Psoas muscle (tissue), 8 donors: ENCODE measurements around the gene HHIPL1. TPM values are rescaled to one million over a fixed set of nuclear protein-coding genes. Genes with fewer than 3 reads are reported as not detected.
"Not testable (repeated sequence)": the region's sequence is repeated elsewhere in the genome, so short reads cannot be mapped to it uniquely, and the experiment has no call there.

Experiments
- ATAC-seq, 4 donors: fragments of 200-7000 bp; cut with Tn5 transposase; one replicate each; pipeline ENCODE4 v1.9.1; 2020; ENCODE audit warnings: moderate library complexity in 3 of 4, mild to moderate bottlenecking in 2 of 4
- DNase-seq, 2 donors: peaks; one replicate each; pipeline ENCODE4 v3.0.0-alpha.2; 2020
- H3K27ac ChIP-seq: fragments of 200-600 bp; one replicate; pipeline ENCODE4 v1.8.0; 2022
- H3K27me3 ChIP-seq, 3 donors: fragments of 200-600 bp in 1 of 3; one replicate each; pipeline versions ENCODE4 v1.6.1 to v1.8.0; 2013 to 2022; ENCODE audit warnings: low read length in 2 of 3, mild to moderate bottlenecking in 2 of 3, moderate library complexity in 1 of 3; ENCODE audit not compliant: insufficient read depth in 3 of 3
- H3K36me3 ChIP-seq, 2 donors: fragments of 200-600 bp in 1 of 2; one replicate each; pipeline versions ENCODE4 v1.6.1 to v1.8.0; 2013 to 2022; ENCODE audit warnings: low read depth in 1 of 2, mild to moderate bottlenecking in 1 of 2, moderate library complexity in 1 of 2; ENCODE audit not compliant: insufficient read depth in 1 of 2
- H3K4me1 ChIP-seq: fragments of 200-600 bp; one replicate; pipeline ENCODE4 v1.8.0; 2022
- H3K4me3 ChIP-seq: fragments of 200-600 bp; one replicate; pipeline ENCODE4 v1.8.0; 2022; ENCODE audit warnings: mild to moderate bottlenecking
- H3K9me3 ChIP-seq: fragments of 200-600 bp; one replicate; pipeline ENCODE4 v1.8.0; 2022
- whole genome bisulfite sequencing, 3 donors: extraction: QIAGEN DNeasy Blood & Tissue Kit; methylation state at CpG; one replicate each; pipeline versions ENCODE4 v1.1.6 to v1.1.7; 2013; 5-methylcytosine and 5-hydroxymethylcytosine counted together
- intact Hi-C, 2 donors: fragments of 100-400 bp; cut with DNase I; formaldehyde crosslinking; loops; one replicate each; pipeline versions ENCODE4 v1.11.0 to v1.14.2; 2022
- polyA plus RNA-seq, 3 donors: library from polyadenylated mRNA; stranded (reverse); fragments of 200-250 nt; gene quantifications; one replicate each; pipeline ENCODE4 v1.2.3, GENCODE V29; 2013
- total RNA-seq, 4 donors: library from RNA; stranded (reverse); fragmentation: NEBNext Ultra II Directional in 2 of 4; extraction: Animal tissue kit (Norgen Biotek cat#: 25700) in 2 of 4; gene quantifications; one replicate each; pipeline versions ENCODE4 v1.2.1 to v1.2.4, GENCODE V29; 2021 to 2023
- TF ChIP-seq, protein P1 (sequence below): fragments of 200-600 bp; IDR thresholded peaks from one replicate; pipeline ENCODE4 v1.8.0; 2022; ENCODE audit warnings: antibody characterized with exemption
- donor health status: healthy with polysubstance abuse.
- donor health status: DM: no; HTN: no; CAD: no; lungs with moderate emphysema.
- donor health status: Bipolar disorder and iron deficiency.
- donor health status: healthy.
- donor health status: DM: yes; HTN: yes; CAD: no.
- donor health status: DM: no; HTN: no; CAD: no.
- donor health status: DM: no; HTN: no; CAD: no.
- donor health status: DM: yes; HTN: yes; CAD: no.

Gene HHIPL1
- total and polyA plus RNA-seq, 7 donors = 0.12 to 0.86 (median 0.32) TPM

- Histone ChIP-seq H3K4me1 (no peaks in the 10 kb centered on the region), H3K4me3 (no peak overlapping the region), H3K9me3 (no peaks in the 10 kb centered on the region), H3K27me3 (peaks cover 0 to 3% (median 0%) of the 10 kb centered on the region in 3 donors), H3K27ac (no peak overlapping the region), H3K36me3 (no peaks in the 10 kb centered on the region)
- DNase-seq (no peak), ATAC-seq (no peak)
- intact Hi-C loops = no loop called here
- TF ChIP-seq, protein P1, sequence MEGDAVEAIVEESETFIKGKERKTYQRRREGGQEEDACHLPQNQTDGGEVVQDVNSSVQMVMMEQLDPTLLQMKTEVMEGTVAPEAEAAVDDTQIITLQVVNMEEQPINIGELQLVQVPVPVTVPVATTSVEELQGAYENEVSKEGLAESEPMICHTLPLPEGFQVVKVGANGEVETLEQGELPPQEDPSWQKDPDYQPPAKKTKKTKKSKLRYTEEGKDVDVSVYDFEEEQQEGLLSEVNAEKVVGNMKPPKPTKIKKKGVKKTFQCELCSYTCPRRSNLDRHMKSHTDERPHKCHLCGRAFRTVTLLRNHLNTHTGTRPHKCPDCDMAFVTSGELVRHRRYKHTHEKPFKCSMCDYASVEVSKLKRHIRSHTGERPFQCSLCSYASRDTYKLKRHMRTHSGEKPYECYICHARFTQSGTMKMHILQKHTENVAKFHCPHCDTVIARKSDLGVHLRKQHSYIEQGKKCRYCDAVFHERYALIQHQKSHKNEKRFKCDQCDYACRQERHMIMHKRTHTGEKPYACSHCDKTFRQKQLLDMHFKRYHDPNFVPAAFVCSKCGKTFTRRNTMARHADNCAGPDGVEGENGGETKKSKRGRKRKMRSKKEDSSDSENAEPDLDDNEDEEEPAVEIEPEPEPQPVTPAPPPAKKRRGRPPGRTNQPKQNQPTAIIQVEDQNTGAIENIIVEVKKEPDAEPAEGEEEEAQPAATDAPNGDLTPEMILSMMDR = no peak
- 67 to 78% (median 77%) methylated on average over 8 of the region's 8 CpGs for WGBS, 3 donors
Measured at GRCh38 chr14:99635116-99635515, 9.8 kb upstream of the HHIPL1 start.

GRCh38 chr14:99636487-99636886, 8.4 kb upstream of the HHIPL1 start:
- intact Hi-C loops = no loop called here
- Histone ChIP-seq H3K9me3 (no peaks in the 10 kb centered on the region), H3K27ac (no peak overlapping the region), H3K27me3 (peaks cover 0 to 3% (median 0%) of the 10 kb centered on the region in 3 donors), H3K36me3 (no peaks in the 10 kb centered on the region), H3K4me1 (no peaks in the 10 kb centered on the region), H3K4me3 (no peak overlapping the region)
- DNase-seq (no peak), ATAC-seq (no peak)
- TF ChIP-seq, protein P1 = no peak
- WGBS, 3 donors = 84 to 86% (median 85%) methylated on average over 5 of the region's 5 CpGs

DNA sequence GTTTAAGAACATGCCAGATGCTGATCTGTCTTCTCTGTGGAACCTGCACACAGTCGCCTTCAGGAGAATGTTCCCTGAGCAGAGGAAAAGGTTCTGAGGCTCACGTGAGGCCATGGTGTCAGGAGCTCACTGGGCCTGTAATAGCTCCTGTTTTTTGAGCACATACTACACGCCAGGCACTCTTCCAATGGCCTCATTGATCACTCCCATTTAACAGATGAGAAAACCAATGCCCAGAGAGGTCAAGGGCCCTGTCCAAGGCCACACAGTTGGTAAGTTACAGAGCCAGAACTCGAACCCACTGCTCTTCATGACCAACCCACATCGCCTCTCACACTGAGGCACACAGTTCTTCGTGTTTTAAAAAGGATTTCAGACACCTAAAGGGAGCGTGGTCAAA, 7.3 kb upstream of the HHIPL1 start:
- intact Hi-C loops = no loop called here
- no peak for DNase-seq
- WGBS, 3 donors = 87 to 90% (median 89%) methylated on average over 7 of the region's 7 CpGs
- Histone ChIP-seq H3K27me3 (peaks cover 0 to 3% (median 0%) of the 10 kb centered on the region in 3 donors), H3K9me3 (no peaks in the 10 kb centered on the region), H3K36me3 (no peaks in the 10 kb centered on the region), H3K4me3 (no peak overlapping the region), H3K4me1 (no peaks in the 10 kb centered on the region), H3K27ac (no peak overlapping the region)
- ATAC-seq = no peak
- TF ChIP-seq, protein P1 = no peak

DNA sequence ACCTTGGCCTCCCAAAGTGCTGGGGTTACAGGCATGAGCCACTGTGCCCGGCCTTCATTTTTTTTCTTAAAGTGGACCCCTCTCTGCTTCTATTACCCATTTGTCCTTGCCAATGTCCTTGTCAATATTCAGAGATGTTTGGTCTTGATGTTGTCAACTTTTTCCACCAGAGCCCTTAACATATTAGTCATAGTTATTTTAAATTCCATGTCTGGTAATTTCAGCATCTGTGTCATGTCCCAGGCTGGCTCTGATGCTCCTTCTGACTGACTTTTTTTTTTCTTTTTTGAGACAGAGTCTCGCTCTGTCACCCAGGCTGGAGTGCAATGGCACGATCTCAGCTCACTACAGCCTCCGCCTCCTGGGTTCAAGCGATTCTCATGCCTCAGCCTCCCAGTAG, 2.2 kb upstream of the HHIPL1 start:
- peaks cover 12% of the 10 kb centered on the region for H3K4me1 ChIP-seq
- H3K36me3 ChIP-seq, DNase-seq, ATAC-seq, H3K4me3 ChIP-seq, H3K27ac ChIP-seq, intact Hi-C loops, H3K9me3 ChIP-seq: not testable (repeated sequence)
- peaks cover 0 to 22% (median 3%) of the 10 kb centered on the region in 3 donors for H3K27me3 ChIP-seq
- WGBS, 3 donors = 86 to 97% (median 90%) methylated on average over 5 of the region's 5 CpGs

DNA sequence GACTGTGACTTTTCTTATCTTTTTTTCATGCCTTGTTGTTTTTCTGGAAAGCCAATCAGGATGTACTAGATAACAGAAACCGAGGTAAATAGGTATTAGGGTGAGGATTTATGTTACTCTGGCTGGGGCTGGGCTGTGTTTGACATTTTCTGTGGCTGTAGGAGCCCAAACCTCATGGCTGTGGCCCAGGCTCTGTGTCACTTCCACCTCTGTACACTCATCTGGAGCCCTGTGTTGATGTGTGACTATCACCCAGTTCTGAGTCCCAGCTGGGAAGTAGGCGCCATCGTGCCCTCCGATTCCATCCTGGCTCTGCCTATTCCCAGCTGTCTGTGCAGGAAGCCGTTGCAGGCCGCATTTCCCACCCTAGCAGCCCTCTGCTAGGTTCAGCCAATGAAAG, 1.6 kb upstream of the HHIPL1 start:
- intact Hi-C loops = no loop called here
- H3K4me3 ChIP-seq = no peak overlapping the region
- peaks cover 12% of the 10 kb centered on the region for H3K4me1 ChIP-seq
- WGBS, 3 donors = 52 to 60% (median 56%) methylated on average over 6 of the region's 6 CpGs
- TF ChIP-seq, protein P1 = no peak
- no peaks in the 10 kb centered on the region for H3K9me3 ChIP-seq
- no peak overlapping the region for H3K27ac ChIP-seq
- ATAC-seq (no peak), DNase-seq (no peak)
- peaks cover 0 to 22% (median 3%) of the 10 kb centered on the region in 3 donors for H3K27me3 ChIP-seq
- no peaks in the 10 kb centered on the region for H3K36me3 ChIP-seq
